ENCODE measurements around the gene EIF4B.
"Not testable (repeated sequence)": the region's sequence is repeated elsewhere in the genome, so short reads cannot be mapped to it uniquely, and the experiment has no call there.

EIF4B gene

DNA sequence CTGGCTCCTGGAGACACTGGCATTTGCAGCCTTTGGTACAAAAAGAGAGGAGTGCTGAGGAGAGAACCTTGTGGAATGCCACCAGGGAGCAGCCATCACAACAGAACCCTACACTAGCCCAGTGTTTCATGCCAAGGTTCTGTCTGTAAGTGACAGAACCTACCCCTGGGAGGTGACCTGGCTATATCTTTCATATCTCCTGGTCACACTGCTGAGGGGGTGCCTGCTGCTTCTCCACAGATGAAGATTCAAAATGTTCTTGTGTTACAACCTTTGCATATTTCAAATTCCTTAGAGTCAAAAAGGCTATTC, 12.7 kb upstream of the EIF4B start:
- no peak for DNase-seq (ENCODE audit: extremely low read depth in 1 of 2, low read depth in 1 of 2)

DNA sequence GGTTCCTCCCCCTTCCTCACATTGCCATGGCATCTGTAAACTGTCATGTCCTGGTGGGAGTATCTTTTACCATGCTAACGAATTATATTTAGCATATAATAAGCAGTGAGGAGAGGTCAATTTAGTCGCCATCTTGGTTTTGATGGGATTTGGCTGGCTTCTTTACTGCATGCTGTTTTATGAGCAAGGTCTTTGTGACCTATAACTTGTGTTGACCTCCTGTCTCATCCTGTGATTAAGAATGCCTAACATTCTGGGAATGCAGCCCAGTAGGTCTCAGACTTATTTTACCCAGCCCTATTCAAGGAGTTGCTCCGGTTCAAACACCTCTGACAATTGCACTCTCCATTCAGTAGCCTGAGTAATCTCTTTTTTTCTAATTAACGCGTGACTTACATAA, 2.1 kb upstream of the EIF4B start:
- no peak for DNase-seq (ENCODE audit: extremely low read depth in 1 of 2, low read depth in 1 of 2)

DNA sequence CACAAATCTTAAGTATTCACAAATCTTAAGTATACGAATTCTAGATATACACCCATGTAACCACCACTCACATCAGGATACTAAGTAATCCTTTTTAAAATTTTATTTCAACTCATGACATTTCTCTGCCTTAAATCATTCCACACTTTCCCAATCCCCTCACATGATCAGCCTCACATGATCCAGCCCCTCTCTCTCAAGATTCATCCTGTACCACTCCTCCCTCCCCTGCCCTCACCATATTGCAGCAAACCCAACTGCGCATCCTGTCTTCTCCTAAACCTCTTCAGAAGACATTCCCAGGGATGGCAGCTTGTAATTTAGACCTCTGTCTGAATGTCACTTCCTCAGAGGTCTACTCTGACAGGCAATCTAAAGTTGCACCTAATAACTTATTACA, 1.7 kb upstream of the EIF4B start:
- no peak for DNase-seq (ENCODE audit: extremely low read depth in 1 of 2, low read depth in 1 of 2)

DNA sequence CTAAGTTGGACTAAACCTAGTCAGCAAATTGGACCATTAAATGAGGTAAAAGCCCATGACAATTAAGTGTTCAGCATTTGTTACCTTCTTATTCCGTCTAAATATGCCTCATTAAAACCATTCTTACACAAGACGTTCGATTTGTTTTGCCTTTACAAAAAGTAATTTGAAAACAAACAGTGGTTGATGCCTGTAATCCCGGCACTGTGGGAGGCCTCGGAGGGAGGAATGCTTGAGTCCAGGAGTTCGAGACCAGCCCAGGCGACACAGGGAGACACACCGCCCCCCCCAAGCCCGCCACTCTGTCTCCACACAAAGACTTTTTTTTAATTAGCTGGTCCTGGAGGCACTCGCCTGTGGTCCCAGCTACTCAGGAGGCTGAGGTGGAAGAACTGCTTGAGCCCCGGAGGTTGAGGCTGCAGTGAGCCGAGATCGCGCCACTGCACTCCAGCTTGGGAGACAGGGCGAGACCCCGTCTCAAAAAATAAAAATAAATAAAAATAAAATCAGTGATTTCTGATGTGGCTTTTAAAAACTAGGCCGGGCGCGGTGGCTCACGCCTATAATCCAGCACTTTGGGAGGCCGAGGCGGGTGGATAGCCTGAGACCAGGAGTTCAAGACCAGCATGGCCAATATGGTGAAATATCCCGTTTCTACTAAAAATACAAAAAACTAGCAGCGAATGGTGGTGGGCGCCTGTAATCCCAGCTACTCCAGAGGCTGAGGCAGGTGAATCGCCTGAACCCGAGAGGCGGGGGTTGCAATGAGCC, 856 bp upstream of the EIF4B start:
- no peak for DNase-seq (ENCODE audit: extremely low read depth in 1 of 2, low read depth in 1 of 2)

DNA sequence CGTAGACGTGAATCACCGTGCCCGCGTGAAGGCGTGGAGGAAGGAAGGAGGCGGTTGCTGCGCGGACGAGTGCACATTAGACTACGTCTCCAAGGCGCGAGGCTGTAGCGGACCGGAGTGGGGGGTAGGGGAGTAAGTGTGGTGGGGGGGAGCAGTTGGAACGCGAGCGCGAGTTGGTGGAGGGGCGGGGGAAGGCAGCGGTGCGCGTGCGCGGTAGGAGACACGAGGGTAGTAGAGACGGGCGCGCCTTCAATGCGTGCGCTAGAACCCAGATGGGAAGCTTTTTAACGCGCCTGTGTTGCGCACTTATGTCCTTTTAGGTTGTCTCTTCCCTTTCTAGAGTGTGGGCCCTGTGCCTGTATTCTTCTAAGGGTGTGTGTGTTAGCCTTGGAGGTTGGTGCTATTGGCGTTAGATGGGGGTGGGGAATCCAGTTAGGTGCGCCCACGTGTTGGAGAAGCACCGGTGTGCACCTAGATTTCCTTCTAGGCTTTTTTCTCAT, 604 bp downstream of the EIF4B start:
- peak; percentile 67 to 80 for DNase-seq (ENCODE audit: extremely low read depth in 1 of 2, low read depth in 1 of 2)

DNA sequence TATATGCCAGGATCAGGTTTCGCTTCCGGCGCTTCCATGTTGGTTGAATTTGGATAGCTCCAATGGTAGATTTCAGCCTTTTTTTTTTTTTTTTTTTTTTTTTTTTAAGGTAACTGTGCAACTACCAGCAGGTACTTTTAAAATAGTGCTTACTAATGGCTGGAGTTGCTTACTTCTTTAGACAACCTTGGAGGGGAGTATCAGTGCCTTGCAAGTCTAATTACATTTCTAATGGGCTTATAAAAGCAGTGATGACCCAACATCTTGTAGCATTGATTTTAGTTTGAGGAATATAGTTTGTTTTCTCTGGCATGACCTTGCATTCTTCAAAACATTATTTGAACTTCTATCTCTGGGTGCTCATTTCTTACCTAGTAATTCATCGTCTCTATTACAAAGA, 1.1 kb downstream of the EIF4B start:
- DNase-seq (ENCODE audit: extremely low read depth in 1 of 2, low read depth in 1 of 2), result no peak

DNA sequence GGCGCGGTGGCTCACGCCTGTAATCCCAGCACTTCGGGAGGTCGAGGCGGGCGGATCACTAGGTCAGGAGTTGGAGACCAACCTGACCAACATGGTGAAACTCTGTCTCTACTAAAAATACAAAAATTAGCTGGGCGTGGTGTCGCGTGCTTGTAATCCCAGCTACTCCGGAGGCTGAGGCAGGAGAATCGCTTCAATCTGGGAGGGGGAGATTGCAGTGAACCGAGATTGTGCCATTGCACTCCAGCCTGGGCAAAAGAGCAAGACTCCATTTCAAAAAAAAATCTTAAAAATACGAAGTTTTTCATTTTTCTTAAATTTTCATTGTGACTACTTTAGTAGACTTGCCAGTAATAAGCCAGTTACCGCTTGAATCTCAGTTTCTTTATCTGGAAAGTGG, 2.5 kb downstream of the EIF4B start:
- DNase-seq (ENCODE audit: extremely low read depth in 1 of 2, low read depth in 1 of 2), result not testable (repeated sequence)

DNA sequence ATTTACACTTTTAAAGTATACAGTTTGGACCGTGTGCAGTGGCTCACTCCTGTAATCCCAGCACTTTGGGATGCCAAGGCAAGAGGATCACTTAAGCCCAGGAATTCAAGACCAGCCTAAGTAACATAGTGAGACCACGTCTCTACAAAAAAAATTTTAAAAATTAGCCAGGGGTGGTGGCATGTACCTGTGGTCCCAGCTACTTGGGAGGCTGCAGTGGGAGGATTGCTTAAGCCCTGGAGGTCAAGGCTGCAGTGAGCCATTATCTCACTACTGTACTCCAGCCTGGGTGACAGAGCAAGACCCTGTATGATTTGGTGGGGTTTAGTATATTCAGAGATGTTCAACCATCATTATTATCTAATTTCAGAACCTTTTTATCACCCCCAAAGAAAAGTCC, 4.7 kb downstream of the EIF4B start:
- no peak for DNase-seq (ENCODE audit: extremely low read depth in 1 of 2, low read depth in 1 of 2)

DNA sequence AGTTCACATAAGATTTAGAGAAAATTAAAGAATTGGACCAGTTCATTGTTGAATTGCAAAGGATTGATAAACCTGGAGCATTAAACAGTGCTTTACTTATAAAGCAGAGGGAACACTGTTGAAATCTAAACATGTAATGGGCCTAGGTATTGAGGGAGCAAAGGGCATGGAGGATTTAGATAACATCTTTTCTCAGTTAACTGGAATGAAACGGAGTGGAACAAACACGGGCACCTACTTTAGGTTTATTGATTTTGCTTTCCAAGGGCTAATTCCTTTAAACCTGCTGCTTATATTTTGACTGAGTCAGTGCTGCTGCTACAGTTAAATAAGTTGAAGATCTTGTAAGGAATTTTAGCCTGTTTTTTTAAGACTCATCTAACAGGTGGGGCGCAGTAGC, 5.6 kb downstream of the EIF4B start:
- DNase-seq (ENCODE audit: extremely low read depth in 1 of 2, low read depth in 1 of 2), result no peak

DNA sequence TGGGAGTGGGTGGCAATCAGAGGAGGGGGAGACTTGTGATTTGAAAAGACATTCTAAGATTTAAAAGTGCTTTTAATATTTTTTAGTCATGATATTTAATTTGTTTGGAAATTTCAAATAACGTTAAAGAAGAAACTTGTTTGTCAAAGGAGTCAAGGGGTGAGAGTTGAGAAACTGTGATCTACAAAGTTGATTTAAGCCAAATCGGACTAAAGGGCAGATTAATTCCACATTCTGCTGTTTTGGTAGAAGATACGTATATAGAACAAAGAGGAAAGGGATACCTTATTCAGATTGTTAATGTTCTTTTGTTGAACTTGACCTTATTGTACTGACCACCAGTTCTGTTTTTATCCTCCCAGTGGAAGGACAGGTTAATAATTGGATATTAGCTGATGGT, 6.7 kb downstream of the EIF4B start:
- DNase-seq (ENCODE audit: extremely low read depth in 1 of 2, low read depth in 1 of 2), result no peak

DNA sequence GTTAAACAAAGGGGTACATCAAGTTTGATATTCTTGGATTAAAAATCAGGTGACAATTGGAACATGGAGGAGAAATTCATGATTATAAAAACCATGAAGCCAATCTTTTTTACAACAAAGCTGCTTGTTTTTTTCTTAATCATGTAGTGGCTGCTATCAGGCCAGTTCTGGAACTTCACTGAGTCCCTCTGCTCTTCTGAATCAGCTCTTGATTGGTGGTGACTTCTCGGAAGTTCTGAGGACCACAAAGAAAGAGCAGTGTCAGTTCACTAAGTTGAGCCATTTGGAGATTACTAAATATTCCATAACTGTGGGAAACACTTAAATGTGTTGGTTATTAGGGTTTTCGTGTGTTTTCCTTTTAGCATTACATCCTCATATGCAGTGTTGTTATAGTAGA, 8.5 kb downstream of the EIF4B start:
- no peak for DNase-seq (ENCODE audit: extremely low read depth in 1 of 2, low read depth in 1 of 2)

DNA sequence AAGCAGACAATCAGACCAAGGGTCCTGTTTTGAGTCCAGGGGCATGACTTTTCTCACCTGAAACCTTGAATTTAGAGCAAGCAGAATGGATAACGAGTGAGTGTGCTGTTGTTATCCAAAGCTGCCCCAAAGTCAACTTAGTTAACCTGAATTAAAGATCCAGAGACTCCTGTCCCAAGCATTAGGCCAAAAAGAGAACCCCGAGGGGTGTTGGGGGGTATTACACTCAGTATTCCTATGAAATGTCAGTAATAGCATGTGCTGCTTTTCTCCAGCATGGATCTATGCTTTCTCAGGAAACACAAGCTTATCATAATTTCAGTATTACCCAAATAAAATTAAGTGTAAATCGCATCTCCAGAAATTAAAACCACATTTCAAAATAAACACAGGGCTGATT, 19.0 kb downstream of the EIF4B start:
- DNase-seq (ENCODE audit: extremely low read depth in 1 of 2, low read depth in 1 of 2), result no peak

DNA sequence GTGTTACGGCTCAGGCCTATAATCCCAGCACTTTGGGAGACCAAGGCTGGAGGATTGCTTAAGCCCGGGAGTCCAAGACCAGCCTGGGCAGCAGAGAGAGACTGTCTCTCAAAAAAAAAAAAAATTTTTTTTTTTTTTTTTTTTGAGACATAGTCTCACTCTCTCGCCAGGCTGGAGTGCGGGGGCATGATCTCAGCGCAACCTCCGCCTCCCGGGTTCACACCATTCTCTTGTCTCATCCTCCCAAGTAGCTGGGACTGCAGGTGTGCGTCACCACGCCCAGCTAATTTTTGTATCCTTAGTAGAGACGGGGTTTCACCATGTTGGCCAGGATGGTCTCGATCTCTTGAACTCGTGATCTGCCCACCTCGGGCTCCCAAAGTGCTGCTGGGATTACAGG, 20.8 kb downstream of the EIF4B start:
- DNase-seq (ENCODE audit: extremely low read depth in 1 of 2, low read depth in 1 of 2), result not testable (repeated sequence)

DNA sequence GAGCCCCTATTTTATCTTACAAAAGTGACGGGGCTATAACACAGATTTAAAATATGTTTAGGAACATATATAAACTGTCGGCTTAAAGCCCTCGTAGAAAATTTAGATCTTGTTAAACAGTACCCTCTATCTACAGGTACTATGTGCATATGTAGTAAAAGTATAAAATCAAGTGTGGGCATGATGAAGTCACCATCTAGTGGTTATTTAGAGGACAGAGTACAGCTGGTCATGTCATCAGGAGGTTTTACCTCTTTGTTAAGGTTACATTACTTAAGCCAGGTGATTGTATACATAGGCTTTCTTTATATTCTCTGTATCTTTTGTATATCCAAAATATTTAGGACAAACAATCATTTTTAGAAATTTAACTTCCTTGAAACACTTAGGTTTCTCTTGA, 25.4 kb downstream of the EIF4B start:
- DNase-seq (ENCODE audit: extremely low read depth in 1 of 2, low read depth in 1 of 2), result no peak

DNA sequence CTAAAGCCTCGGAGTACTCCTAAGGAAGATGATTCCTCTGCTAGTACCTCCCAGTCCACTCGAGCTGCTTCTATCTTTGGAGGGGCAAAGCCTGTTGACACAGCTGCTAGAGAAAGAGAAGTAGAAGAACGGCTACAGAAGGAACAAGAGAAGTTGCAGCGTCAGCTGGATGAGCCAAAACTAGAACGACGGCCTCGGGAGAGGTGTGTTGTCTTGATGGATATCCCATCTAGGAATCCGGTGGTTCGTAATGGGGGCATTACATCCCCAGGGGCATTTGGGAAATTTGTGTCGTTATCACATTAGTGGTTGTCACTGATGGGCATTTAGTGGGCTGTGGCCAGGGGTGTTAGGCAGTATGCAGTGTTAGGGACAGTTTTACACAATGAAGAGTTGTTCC, 27.6 kb downstream of the EIF4B start:
- DNase-seq (ENCODE audit: extremely low read depth in 1 of 2, low read depth in 1 of 2), result not testable (repeated sequence)

DNA sequence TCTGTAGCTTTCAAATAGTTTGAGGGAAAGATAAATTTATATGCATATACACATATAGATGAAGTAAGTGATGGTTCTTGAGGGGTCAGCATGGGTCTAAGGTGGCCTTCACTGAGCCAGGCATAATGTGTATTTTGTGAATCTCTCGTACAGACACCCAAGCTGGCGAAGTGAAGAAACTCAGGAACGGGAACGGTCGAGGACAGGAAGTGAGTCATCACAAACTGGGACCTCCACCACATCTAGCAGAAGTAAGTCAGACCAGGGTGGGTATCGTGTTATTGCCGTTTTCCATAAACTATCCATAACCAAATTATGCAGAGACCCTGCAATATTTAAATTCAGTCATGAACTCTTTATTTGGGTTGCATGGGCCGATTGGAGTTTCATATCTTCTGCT, 28.2 kb downstream of the EIF4B start:
- no peak for DNase-seq (ENCODE audit: extremely low read depth in 1 of 2, low read depth in 1 of 2)

DNA sequence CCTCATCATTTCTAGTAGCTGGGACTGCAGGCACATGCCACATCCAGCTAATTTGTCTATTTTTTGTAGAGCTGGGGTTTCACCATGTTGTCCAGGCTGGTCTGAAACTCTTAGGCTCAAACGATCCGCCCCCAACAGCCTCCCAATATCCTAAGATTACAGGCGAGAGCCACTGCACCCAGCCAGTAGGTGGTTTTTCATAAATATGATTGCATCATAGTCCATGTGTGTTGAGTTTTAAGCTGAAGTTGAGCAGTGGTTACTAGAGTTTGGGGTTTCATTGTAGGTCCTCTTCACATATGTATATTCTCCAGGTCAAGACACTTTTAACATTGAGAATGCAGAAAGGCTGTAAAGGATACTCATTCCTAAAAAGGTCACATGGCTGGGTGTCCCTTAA, 30.5 kb downstream of the EIF4B start:
- DNase-seq (ENCODE audit: extremely low read depth in 1 of 2, low read depth in 1 of 2), result no peak

DNA sequence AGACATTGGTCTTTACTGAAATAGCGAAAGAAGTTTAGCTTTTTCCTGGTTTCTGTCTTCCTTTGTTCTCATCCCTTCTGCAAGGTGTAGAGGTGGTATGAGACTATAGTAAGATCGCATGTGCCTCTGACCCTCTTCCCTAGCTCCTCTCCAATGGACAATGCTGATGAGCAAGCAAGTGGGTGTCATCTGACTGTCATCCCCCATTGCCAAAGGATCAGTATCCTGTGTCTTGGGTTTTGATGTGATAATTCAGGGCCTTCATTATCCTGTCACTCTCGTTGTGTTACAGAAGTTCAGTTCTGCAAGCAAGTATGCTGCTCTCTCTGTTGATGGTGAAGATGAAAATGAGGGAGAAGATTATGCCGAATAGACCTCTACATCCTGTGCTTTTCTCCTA, 33.6 kb downstream of the EIF4B start:
- DNase-seq (ENCODE audit: extremely low read depth in 1 of 2, low read depth in 1 of 2), result no peak

DNA sequence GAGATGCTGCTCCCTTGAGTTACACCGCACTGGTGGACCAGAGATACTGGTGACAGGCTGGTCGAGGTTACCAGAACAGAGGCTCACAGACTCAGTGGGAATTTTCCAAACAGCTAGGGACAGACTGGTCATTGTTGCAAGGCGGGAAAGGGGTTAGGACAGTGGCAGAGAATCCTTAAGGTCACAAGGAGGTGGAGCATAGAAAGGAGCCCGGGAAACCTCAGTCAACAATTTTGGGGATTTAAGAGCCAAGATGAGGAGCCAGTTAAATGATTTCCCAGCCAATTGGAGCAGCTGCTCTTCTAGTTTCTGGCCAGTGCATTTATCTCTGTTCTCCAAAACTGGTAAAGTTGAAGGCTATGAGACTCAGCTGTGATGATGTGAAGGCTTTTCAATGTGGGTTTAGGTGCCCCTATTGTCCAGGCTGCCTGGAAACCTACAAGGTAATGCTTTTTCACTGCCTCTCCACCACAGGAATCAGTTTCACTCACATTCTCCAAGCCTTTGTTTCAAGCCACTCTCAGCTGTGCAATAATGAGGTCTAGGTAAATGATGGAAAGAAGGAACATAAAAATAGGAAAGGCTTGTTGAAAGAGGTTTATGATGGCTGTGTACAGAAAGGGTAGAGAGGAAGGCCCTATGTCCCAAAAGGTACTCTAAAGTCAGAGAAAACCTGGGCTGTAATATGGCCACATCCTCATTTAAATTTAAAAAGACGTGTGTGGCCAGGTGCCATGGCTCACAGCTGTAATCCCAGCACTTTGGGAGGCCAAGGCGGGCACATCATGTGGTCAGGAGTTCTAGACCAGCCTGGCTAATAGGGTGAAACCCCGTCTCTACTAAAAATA, 36.6 kb downstream of the EIF4B start:
- DNase-seq (ENCODE audit: extremely low read depth in 1 of 2, low read depth in 1 of 2), result no peak

DNA sequence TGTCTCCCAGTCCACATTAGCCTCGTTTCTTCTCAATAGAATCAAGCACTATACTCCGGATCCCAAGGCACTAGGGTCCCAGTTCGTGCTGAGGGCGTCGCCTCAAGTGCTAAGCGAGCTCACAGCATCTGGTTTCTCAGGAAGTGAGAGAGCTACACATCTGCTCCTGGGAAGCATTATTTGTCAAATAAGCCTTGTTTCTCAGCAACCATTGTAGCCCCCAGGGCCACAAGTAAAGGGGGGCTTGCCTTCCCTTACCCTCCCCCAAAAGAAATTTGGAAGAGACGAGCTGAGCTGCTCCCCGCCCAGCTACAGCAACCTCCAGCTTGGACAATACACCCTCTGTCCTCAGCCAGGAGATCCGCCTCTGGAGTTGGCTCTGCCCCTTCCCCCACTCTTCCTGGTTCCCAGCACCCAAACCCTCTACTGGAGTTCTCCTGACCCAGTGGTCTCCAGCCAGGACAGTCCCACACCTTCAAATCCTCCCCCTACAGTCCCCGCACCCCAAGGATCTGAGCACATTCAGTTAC, 37.9 kb downstream of the EIF4B start:
- no peak for DNase-seq (ENCODE audit: extremely low read depth in 1 of 2, low read depth in 1 of 2)

DNA sequence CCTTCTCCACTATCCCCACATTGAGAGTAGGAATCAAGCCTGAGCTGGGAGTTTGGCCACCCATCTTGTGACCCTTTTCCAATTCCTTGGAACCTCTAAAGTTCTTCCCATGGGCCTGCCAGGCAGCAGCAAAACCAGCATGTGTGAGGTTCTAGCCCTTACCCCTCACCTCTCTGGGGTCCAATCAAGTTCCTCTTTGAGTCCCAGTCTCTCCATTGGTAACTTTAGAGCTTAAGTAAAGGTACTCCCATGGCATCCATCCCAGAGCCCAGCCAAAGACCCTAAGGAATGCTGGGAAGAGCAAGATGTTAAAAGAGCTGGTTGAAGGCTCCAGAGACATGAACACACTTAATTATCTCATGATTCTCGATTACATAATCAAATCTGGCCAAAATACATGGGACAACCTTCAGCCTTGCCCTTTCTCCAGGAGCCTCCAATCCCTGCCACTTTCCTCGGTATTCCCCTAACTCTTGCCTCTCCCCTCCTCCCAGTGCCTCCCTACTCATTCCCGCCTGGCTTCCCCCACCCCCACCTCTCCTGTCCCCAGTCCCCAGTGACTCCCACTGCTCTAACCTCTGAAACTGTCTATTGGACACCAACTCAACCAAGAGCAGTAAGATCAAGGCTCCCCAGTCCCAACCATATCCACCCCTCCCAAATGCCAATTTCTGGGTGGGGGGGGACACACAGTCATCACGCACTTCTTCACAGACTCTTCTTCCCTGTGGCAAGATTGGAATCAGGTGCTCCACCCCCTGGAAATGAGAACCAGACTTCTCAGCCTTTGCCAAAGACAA, 38.8 kb downstream of the EIF4B start:
- DNase-seq (ENCODE audit: extremely low read depth in 1 of 2, low read depth in 1 of 2), result no peak
